H1 (cell line): ENCODE measurements around the gene TEX36. TPM values are rescaled to one million over a fixed set of nuclear protein-coding genes. Genes with fewer than 3 reads are reported as not detected.

ENCODE experiments used
- CTCF ChIA-PET: fragments of 300-600 bp; sonication (Branson Sonifier 250); formaldehyde crosslinking; loops from one replicate; lab custom pipeline; 2021; ENCODE audit not compliant: partially characterized antibody; lab: Charles Lee
- POLR2A ChIA-PET: fragments of 300-600 bp; sonication (Branson Sonifier 250); formaldehyde crosslinking; loops from one replicate; lab custom pipeline; 2021; ENCODE audit warnings: inconsistent platforms; ENCODE audit not compliant: partially characterized antibody; lab: Charles Lee
- DNase-seq, 2 experiments: peaks; one replicate each; pipeline versions ENCODE4 v3.0.0 to v3.0.0-alpha.2; 2010 to 2022; ENCODE audit warnings: low spot score in 2 of 2, low read depth in 1 of 2, mixed read lengths in 1 of 2
- FAIRE-seq: peaks from 2 replicates; lab custom pipeline; 2011; peaks lifted over from hg19 to GRCh38; lab: Jason Lieb, UNC
- H2AFZ ChIP-seq: 2 replicates; pipeline ENCODE4 v1.8.1; 2012; ENCODE audit warnings: low read length, inconsistent platforms
- H2AK5ac ChIP-seq: 2 replicates; pipeline ENCODE4 v1.6.1; 2013; ENCODE audit warnings: low read depth, low read length
- H2BK120ac ChIP-seq: replicated peaks from 2 replicates; pipeline ENCODE3; 2013; ENCODE audit warnings: low read depth, low read length, inconsistent platforms
- H2BK12ac ChIP-seq: 2 replicates; pipeline ENCODE4 v1.6.1; 2013; ENCODE audit warnings: low read depth, low read length
- H2BK15ac ChIP-seq: 2 replicates; pipeline ENCODE4 v1.6.1; 2013; ENCODE audit warnings: low read length
- H2BK20ac ChIP-seq: 2 replicates; pipeline ENCODE4 v1.6.1; 2013; ENCODE audit warnings: low read length
- H2BK5ac ChIP-seq: 2 replicates; pipeline ENCODE4 v1.6.1; 2013; ENCODE audit warnings: low read depth, low read length
- H3K14ac ChIP-seq: 2 replicates; pipeline ENCODE4 v1.6.1; 2013; ENCODE audit warnings: inconsistent platforms; ENCODE audit not compliant: insufficient read length
- H3K18ac ChIP-seq: 2 replicates; pipeline ENCODE4 v1.6.1; 2013; ENCODE audit warnings: low read length; ENCODE audit errors: extremely low read depth
- H3K23ac ChIP-seq: 2 replicates; pipeline ENCODE4 v1.6.1; 2013; ENCODE audit warnings: inconsistent platforms; ENCODE audit not compliant: insufficient read length
- H3K23me2 ChIP-seq: 2 replicates; pipeline ENCODE4 v1.6.1; 2013; ENCODE audit warnings: low read depth, low read length
- H3K27ac ChIP-seq: 2 replicates; pipeline ENCODE4 v1.6.1; 2011; ENCODE audit warnings: low read depth, low read length, inconsistent platforms
- H3K27me3 ChIP-seq, 4 experiments: replicated peaks in 1 of 4; 1 replicate in 1 of 4; 2 replicates in 3 of 4; pipeline versions ENCODE4 v1.6.1 to v1.8.1; 2011 to 2013; ENCODE audit warnings: low read length in 3 of 4, mild to moderate bottlenecking in 3 of 4, inconsistent platforms in 2 of 4, mixed read lengths in 2 of 4, moderate library complexity in 1 of 4; ENCODE audit not compliant: control insufficient read depth in 3 of 4, insufficient read depth in 3 of 4; ENCODE audit errors: extremely low read depth in 1 of 4
- H3K36me3 ChIP-seq, 4 experiments: 2 replicates each; pipeline versions ENCODE4 v1.6.1 to v1.8.1; 2011 to 2013; ENCODE audit warnings: mild to moderate bottlenecking in 4 of 4, low read length in 3 of 4, moderate library complexity in 2 of 4, control low read depth in 1 of 4, inconsistent platforms in 1 of 4; ENCODE audit not compliant: insufficient read depth in 4 of 4, control insufficient read depth in 2 of 4
- H3K4ac ChIP-seq: replicated peaks from 2 replicates; pipeline ENCODE3; 2013; ENCODE audit warnings: low read length, low read depth, mixed read lengths, inconsistent platforms; ENCODE audit not compliant: insufficient read length
- H3K4me1 ChIP-seq, 4 experiments: replicated peaks in 1 of 4; 1 replicate in 1 of 4; 2 replicates in 3 of 4; pipeline versions ENCODE4 v1.6.1 to v1.8.1; 2011 to 2013; ENCODE audit warnings: low read length in 3 of 4, inconsistent platforms in 2 of 4, mixed read lengths in 1 of 4; ENCODE audit not compliant: insufficient read depth in 4 of 4, control insufficient read depth in 3 of 4
- H3K4me2 ChIP-seq, 2 experiments: 2 replicates each; pipeline versions ENCODE4 v1.6.1 to v1.8.1; 2011 to 2013; ENCODE audit warnings: low read depth in 2 of 2, low read length in 2 of 2, control low read depth in 1 of 2, inconsistent platforms in 1 of 2, mild to moderate bottlenecking in 1 of 2; ENCODE audit not compliant: insufficient read depth in 1 of 2
- H3K4me3 ChIP-seq, 4 experiments: fragments of 200-600, 300-600 bp in 1 of 4; sonication (generic), shearing (Covaris generic), sonication (Bioruptor Twin) in 1 of 4; 2 replicates each; pipeline versions ENCODE4 v1.5.1 to v1.8.1; 2011 to 2016; ENCODE audit warnings: low read length in 4 of 4, low read depth in 3 of 4, control low read depth in 2 of 4, inconsistent platforms in 2 of 4, mild to moderate bottlenecking in 2 of 4, mixed read lengths in 1 of 4, moderate library complexity in 1 of 4; ENCODE audit not compliant: insufficient read depth in 2 of 4; ENCODE audit errors: extremely low read depth in 1 of 4
- H3K56ac ChIP-seq: replicated peaks from 2 replicates; pipeline ENCODE3; 2013; ENCODE audit warnings: low read depth, mild to moderate bottlenecking, mixed read lengths, low read length, inconsistent platforms; ENCODE audit not compliant: insufficient read length
- H3K79me1 ChIP-seq: 2 replicates; pipeline ENCODE4 v1.6.1; 2013; ENCODE audit warnings: low read depth, low read length, control low read depth
- H3K79me2 ChIP-seq, 2 experiments: 2 replicates each; pipeline versions ENCODE4 v1.6.1 to v1.8.1; 2012 to 2013; ENCODE audit warnings: low read length in 2 of 2, mild to moderate bottlenecking in 2 of 2, inconsistent platforms in 1 of 2; ENCODE audit not compliant: insufficient read depth in 2 of 2, control insufficient read depth in 1 of 2
- H3K9ac ChIP-seq, 4 experiments: replicated peaks in 1 of 4; 1 replicate in 1 of 4; 2 replicates in 3 of 4; pipeline versions ENCODE4 v1.6.1 to v1.8.1; 2011 to 2013; ENCODE audit warnings: low read depth in 3 of 4, low read length in 3 of 4, control low read depth in 2 of 4, mild to moderate bottlenecking in 2 of 4, moderate library complexity in 2 of 4, inconsistent platforms in 1 of 4; ENCODE audit errors: extremely low read depth in 1 of 4
- H3K9me3 ChIP-seq, 2 experiments: 2 replicates each; pipeline versions ENCODE4 v1.6.1 to v1.8.1; 2012 to 2013; ENCODE audit warnings: mild to moderate bottlenecking in 2 of 2, moderate library complexity in 2 of 2, control low read depth in 1 of 2, inconsistent platforms in 1 of 2, low read depth in 1 of 2, low read length in 1 of 2, mixed read lengths in 1 of 2; ENCODE audit not compliant: insufficient read depth in 2 of 2
- H4K20me1 ChIP-seq, 2 experiments: replicated peaks in 1 of 2; 2 replicates each; pipeline versions ENCODE3 to v1.8.1; 2011 to 2013; ENCODE audit warnings: inconsistent platforms in 2 of 2, low read length in 2 of 2, mild to moderate bottlenecking in 1 of 2; ENCODE audit not compliant: insufficient read depth in 2 of 2, control insufficient read depth in 1 of 2
- H4K5ac ChIP-seq: 2 replicates; pipeline ENCODE4 v1.6.1; 2013; ENCODE audit warnings: low read length, low read depth, mixed read lengths, inconsistent platforms; ENCODE audit not compliant: insufficient read length
- H4K8ac ChIP-seq: 2 replicates; pipeline ENCODE4 v1.8.0; 2013; ENCODE audit warnings: mild to moderate bottlenecking, moderate library complexity, low read length, inconsistent platforms; ENCODE audit not compliant: insufficient read depth; ENCODE audit errors: extremely low read depth
- H4K91ac ChIP-seq: replicated peaks from 2 replicates; pipeline ENCODE3; 2013; ENCODE audit warnings: low read length, mixed read lengths, inconsistent platforms; ENCODE audit not compliant: insufficient read length
- ASH2L ChIP-seq: fragments of 200-600, 300-600 bp; sonication (generic); IDR thresholded peaks from one replicate; pipeline ENCODE4 v1.7.1; 2017; ENCODE audit warnings: low read length
- CBX8 ChIP-seq: fragments of 300-800, 300-1000 bp; sonication (generic); IDR thresholded peaks from 2 replicates; pipeline ENCODE4 v1.7.1; 2016; ENCODE audit warnings: low read depth, low read length, borderline replicate concordance
- CEBPB ChIP-seq: IDR thresholded peaks from 2 replicates; pipeline ENCODE4 v1.6.1; 2012; ENCODE audit warnings: low read depth, low read length
- CTBP2 ChIP-seq: IDR thresholded peaks from 2 replicates; pipeline ENCODE4 v1.7.0; 2011; ENCODE audit warnings: borderline replicate concordance, mild to moderate bottlenecking, moderate library complexity, mixed read lengths, low read length; ENCODE audit not compliant: insufficient read depth, insufficient read length
- EZH2 ChIP-seq: fragments of 200-600 bp; sonication (generic); IDR thresholded peaks from 2 replicates; pipeline ENCODE4 v1.7.1; 2012; ENCODE audit warnings: low read depth, mild to moderate bottlenecking, moderate library complexity, low read length, inconsistent platforms; ENCODE audit not compliant: severe bottlenecking
- GABPA ChIP-seq: IDR thresholded peaks from 2 replicates; pipeline ENCODE4 v1.6.1; 2011; ENCODE audit warnings: mild to moderate bottlenecking, low read length, moderate library complexity, borderline replicate concordance; ENCODE audit not compliant: insufficient read depth
- GTF2F1 ChIP-seq: IDR thresholded peaks from 2 replicates; pipeline ENCODE4 v1.6.1; 2012; ENCODE audit warnings: low read depth, low read length, improper control_type of control experiment, borderline replicate concordance
- KDM1A ChIP-seq: fragments of 200-600, 300-600 bp; sonication (generic); IDR thresholded peaks from 2 replicates; pipeline ENCODE4 v1.7.1; 2016; ENCODE audit warnings: mild to moderate bottlenecking, low read length, borderline replicate concordance
- KDM4A ChIP-seq: IDR thresholded peaks from one replicate; pipeline ENCODE4 v1.7.1; 2012; ENCODE audit warnings: low read depth, mild to moderate bottlenecking, moderate library complexity, low read length, inconsistent platforms; ENCODE audit not compliant: severe bottlenecking
- KDM5A ChIP-seq: fragments of 200-600 bp; IDR thresholded peaks from 2 replicates; pipeline ENCODE4 v1.7.1; 2012; ENCODE audit warnings: mild to moderate bottlenecking, low read length, inconsistent platforms, mixed read lengths
- NRF1 ChIP-seq: IDR thresholded peaks from 2 replicates; pipeline ENCODE4 v1.6.1; 2011; ENCODE audit warnings: mild to moderate bottlenecking, low read depth, low read length, improper control_type of control experiment
- RFX5 ChIP-seq: IDR thresholded peaks from 2 replicates; pipeline ENCODE4 v1.6.1; 2011; ENCODE audit warnings: low read depth, low read length, improper control_type of control experiment, borderline replicate concordance
- SAP30 ChIP-seq: fragments of 300-600 bp; sonication (generic); IDR thresholded peaks from 2 replicates; pipeline ENCODE4 v1.7.1; 2012; ENCODE audit warnings: low read length, moderate library complexity, mild to moderate bottlenecking, inconsistent platforms; ENCODE audit not compliant: insufficient read depth, insufficient replicate concordance
- TBP ChIP-seq: IDR thresholded peaks from 2 replicates; pipeline ENCODE4 v1.6.1; 2011; ENCODE audit warnings: low read depth, low read length, improper control_type of control experiment
- WGBS, 2 experiments: shearing (Covaris generic) in 1 of 2; methylation state at CpG; one replicate each; pipeline versions ENCODE4 v1.1.6 to v1.1.7; 2013 to 2015; ENCODE audit warnings: low lambda C conversion rate in 2 of 2, mixed read lengths in 2 of 2, inconsistent platforms in 1 of 2, low coverage in 1 of 2, missing lambda C conversion rate in 1 of 2; ENCODE audit not compliant: insufficient replicate concordance in 2 of 2, insufficient coverage in 1 of 2, insufficient read length in 1 of 2; ENCODE audit errors: extremely low coverage in 1 of 2, missing lambda C conversion rate in 1 of 2; 5-methylcytosine and 5-hydroxymethylcytosine counted together
- polyA plus RNA-seq, 7 experiments: library from polyadenylated mRNA; depleted of rRNA in 3 of 7; stranded (reverse) in 5 of 7; unstranded in 2 of 7; fragments of >200 nt in 5 of 7; fragments of 200-250 nt in 2 of 7; gene quantifications; 1 replicate in 5 of 7; 2 replicates in 1 of 7; 4 replicates in 1 of 7; pipeline versions ENCODE4 v1.2.1 to v1.2.3, GENCODE V29; 2011 to 2013; ENCODE audit warnings: missing spikeins in 2 of 7, mixed read lengths in 2 of 7
- total RNA-seq: library from RNA; stranded (reverse); fragmentation: NEBNext Ultra II Directional; extraction: Animal tissue kit (Norgen Biotek cat#: 25700); gene quantifications from 2 replicates; pipeline ENCODE4 v1.2.1, GENCODE V29; 2021

TEX36 gene
- total and polyA plus RNA-seq, 2 of the 8 experiments (the other 6 are each of a cell fraction or from before 2014, with no cell fraction given), result not detected

GRCh38 chr10:125692196-125692595 lies 9.2 kb upstream of the TEX36 start:
- H3K14ac ChIP-seq, result no peak overlapping the region
- H3K27me3 ChIP-seq, result no peaks in the 10 kb centered on the region; a peak in 1 of 7 replicates
- no peak overlapping the region for H2AFZ ChIP-seq
- no peak overlapping the region for H2BK12ac ChIP-seq
- H3K23me2 ChIP-seq, result no peaks in the 10 kb centered on the region
- H3K9ac ChIP-seq, result no peak overlapping the region
- no peak overlapping the region for H3K4me3 ChIP-seq
- ChIA-PET CTCF (interaction anchor here (0.7 kb wide), 1 partner anchor 314 kb away, joined by 3 read pairs; no protein-coding TSS in a partner anchor), POLR2A (no interaction called here)
- no peaks in the 10 kb centered on the region for H4K20me1 ChIP-seq
- no peak overlapping the region for H2BK5ac ChIP-seq
- FAIRE-seq (no peak), DNase-seq (no peak)
- no peak overlapping the region for H4K8ac ChIP-seq
- no peak overlapping the region for H3K4ac ChIP-seq
- H3K56ac ChIP-seq, result no peak overlapping the region
- no peak overlapping the region for H4K91ac ChIP-seq
- no peak overlapping the region for H2BK20ac ChIP-seq
- H2BK15ac ChIP-seq, result no peak overlapping the region
- H3K9me3 ChIP-seq, result no peaks in the 10 kb centered on the region
- no peak overlapping the region for H2AK5ac ChIP-seq
- no peaks in the 10 kb centered on the region for H3K79me1 ChIP-seq
- H3K4me2 ChIP-seq, result no peak overlapping the region
- no peak overlapping the region for H2BK120ac ChIP-seq
- no peaks in the 10 kb centered on the region for H3K79me2 ChIP-seq
- no peak overlapping the region for H3K27ac ChIP-seq
- H3K23ac ChIP-seq, result no peak overlapping the region
- H3K18ac ChIP-seq, result no peak overlapping the region
- H3K36me3 ChIP-seq, result no peaks in the 10 kb centered on the region; a peak in 1 of 8 replicates
- no peak overlapping the region for H4K5ac ChIP-seq
- WGBS, 2 experiments, result 67% methylated on average over 3 of the region's 3 CpGs; no CpG with 5 or more reads in 1 of the 2 experiments
- no peaks in the 10 kb centered on the region for H3K4me1 ChIP-seq
- TF ChIP-seq RFX5 (no peak), TBP (no peak), NRF1 (no peak), GABPA (no peak), EZH2 (no peak), KDM1A (no peak), GTF2F1 (no peak), KDM5A (no peak), SAP30 (no peak), ASH2L (no peak), KDM4A (no peak), CEBPB (no peak), CBX8 (no peak), CTBP2 (no peak)
